Karpas-422 (cell line): ENCODE data around the gene IER3. TPM values are rescaled to one million over a fixed set of nuclear protein-coding genes. Genes with fewer than 3 reads are reported as not detected.

ENCODE experiments used
- DNase-seq: peaks from one replicate; pipeline ENCODE4 v3.0.0-alpha.2; 2015
- H2AFZ ChIP-seq: fragments of 200-600 bp; sonication (generic); 2 replicates; pipeline ENCODE4 v1.6.1; 2014; ENCODE audit warnings: antibody characterized with exemption, low read length, mixed read lengths
- H3K27ac ChIP-seq: fragments of 200-600 bp; sonication (generic); 2 replicates; pipeline ENCODE4 v1.5.1; 2014; ENCODE audit warnings: mild to moderate bottlenecking, low read length, moderate library complexity
- H3K27me3 ChIP-seq: fragments of 200-600 bp; sonication (generic); 2 replicates; pipeline ENCODE4 v1.6.1; 2014; ENCODE audit warnings: low read length, mixed read lengths
- H3K36me3 ChIP-seq: fragments of 200-600 bp; sonication (generic); 2 replicates; pipeline ENCODE4 v1.6.1; 2014; ENCODE audit warnings: low read length, mixed read lengths; ENCODE audit not compliant: insufficient read depth
- H3K4me1 ChIP-seq: fragments of 200-600 bp; sonication (generic); 2 replicates; pipeline ENCODE4 v1.6.1; 2014; ENCODE audit warnings: mild to moderate bottlenecking, low read length, mixed read lengths
- H3K4me2 ChIP-seq: fragments of 200-600 bp; sonication (generic); 2 replicates; pipeline ENCODE4 v1.6.1; 2014; ENCODE audit warnings: low read length, low read depth, mild to moderate bottlenecking; ENCODE audit not compliant: poor library complexity, severe bottlenecking
- H3K4me3 ChIP-seq: fragments of 200-600 bp; sonication (generic); 2 replicates; pipeline ENCODE4 v1.5.1; 2014; ENCODE audit warnings: mild to moderate bottlenecking, antibody characterized with exemption, low read length, mixed read lengths
- H3K79me2 ChIP-seq: fragments of 200-600 bp; sonication (generic); 2 replicates; pipeline ENCODE4 v1.6.1; 2014; ENCODE audit warnings: mild to moderate bottlenecking, low read length, mixed read lengths
- H3K9ac ChIP-seq: fragments of 200-600 bp; sonication (generic); 2 replicates; pipeline ENCODE4 v1.6.0; 2014; ENCODE audit warnings: low read length
- H3K9me2 ChIP-seq: fragments of 200-600 bp; sonication (generic), shearing (Covaris generic); replicated peaks from 2 replicates; pipeline ENCODE4 v1.6.0; 2014; ENCODE audit warnings: mild to moderate bottlenecking, low read length, moderate library complexity; ENCODE audit not compliant: insufficient read depth
- H3K9me3 ChIP-seq: fragments of 300-700, 200-600 bp; sonication (generic); 2 replicates; pipeline ENCODE4 v1.6.1; 2014; ENCODE audit warnings: low read length, mixed read lengths
- H4K20me1 ChIP-seq: fragments of 200-600 bp; sonication (generic); 2 replicates; pipeline ENCODE4 v1.6.1; 2014; ENCODE audit warnings: mild to moderate bottlenecking, antibody characterized with exemption, low read length, low read depth; ENCODE audit not compliant: insufficient read depth
- total RNA-seq: library from RNA; depleted of rRNA; stranded (reverse); fragments of >200 nt; shearing (Covaris generic); gene quantifications from 2 replicates; pipeline ENCODE4 v1.2.3, GENCODE V29; 2014; ENCODE audit warnings: low replicate concordance

The IER3 gene
- total RNA-seq, 1 experiment from 2014 or later, result 0.19 TPM

DNA sequence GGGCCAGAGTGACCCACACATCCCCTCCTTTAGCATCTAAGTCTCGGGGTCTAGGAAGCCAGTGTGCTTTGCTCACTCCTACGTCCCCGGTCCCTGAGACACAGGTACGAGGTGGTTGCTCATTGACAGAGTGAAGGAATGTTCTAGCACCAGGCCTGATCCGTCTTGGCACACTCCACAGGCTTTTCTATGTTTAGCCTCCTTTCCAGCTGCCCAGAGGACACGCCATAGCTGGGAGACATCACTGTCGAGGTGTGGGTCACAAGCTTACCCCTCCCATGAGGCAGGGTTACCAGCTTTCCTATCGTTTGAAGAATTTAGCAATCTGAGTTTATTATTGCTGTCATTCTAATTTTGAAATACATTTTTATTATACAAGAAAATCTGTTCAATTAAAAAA, 30.4 kb upstream of the IER3 start:
- Histone ChIP-seq H3K9me3 (no peaks in the 10 kb centered on the region), H3K27me3 (no peaks in the 10 kb centered on the region), H3K9me2 (no peaks in the 10 kb centered on the region), H3K9ac (no peak overlapping the region), H3K4me3 (no peak overlapping the region), H3K36me3 (no peaks in the 10 kb centered on the region), H3K27ac (no peak overlapping the region), H3K79me2 (no peaks in the 10 kb centered on the region), H3K4me1 (no peaks in the 10 kb centered on the region), H2AFZ (no peak overlapping the region), H3K4me2 (no peak overlapping the region), H4K20me1 (no peaks in the 10 kb centered on the region)
- no peak for DNase-seq

DNA sequence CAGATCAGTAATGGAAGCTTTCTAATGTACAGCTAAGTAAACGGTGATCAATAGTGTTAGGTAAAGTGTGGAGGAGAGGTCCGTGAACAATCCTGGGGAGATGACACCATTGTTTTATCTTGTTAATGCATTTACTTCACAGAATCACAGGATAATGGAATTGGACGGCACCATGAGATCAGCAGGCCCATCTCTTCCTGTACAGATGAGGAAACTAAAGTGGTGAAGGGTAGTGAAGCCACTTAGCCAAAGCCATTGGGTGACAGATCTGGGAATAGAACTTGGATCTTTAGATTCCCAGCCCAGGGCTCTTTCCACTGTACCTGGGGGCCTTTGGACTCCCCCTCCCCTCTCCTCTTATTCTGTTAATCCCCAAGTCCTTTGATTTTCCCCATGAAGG, 26.2 kb upstream of the IER3 start:
- Histone ChIP-seq H3K9me2 (no peaks in the 10 kb centered on the region), H3K4me3 (no peak overlapping the region), H3K79me2 (no peaks in the 10 kb centered on the region), H3K36me3 (no peaks in the 10 kb centered on the region), H3K27me3 (no peaks in the 10 kb centered on the region), H2AFZ (no peak overlapping the region), H3K27ac (no peak overlapping the region), H3K4me2 (no peak overlapping the region), H3K9me3 (no peaks in the 10 kb centered on the region), H3K4me1 (no peaks in the 10 kb centered on the region), H3K9ac (no peak overlapping the region), H4K20me1 (no peaks in the 10 kb centered on the region)
- DNase-seq, result no peak

DNA sequence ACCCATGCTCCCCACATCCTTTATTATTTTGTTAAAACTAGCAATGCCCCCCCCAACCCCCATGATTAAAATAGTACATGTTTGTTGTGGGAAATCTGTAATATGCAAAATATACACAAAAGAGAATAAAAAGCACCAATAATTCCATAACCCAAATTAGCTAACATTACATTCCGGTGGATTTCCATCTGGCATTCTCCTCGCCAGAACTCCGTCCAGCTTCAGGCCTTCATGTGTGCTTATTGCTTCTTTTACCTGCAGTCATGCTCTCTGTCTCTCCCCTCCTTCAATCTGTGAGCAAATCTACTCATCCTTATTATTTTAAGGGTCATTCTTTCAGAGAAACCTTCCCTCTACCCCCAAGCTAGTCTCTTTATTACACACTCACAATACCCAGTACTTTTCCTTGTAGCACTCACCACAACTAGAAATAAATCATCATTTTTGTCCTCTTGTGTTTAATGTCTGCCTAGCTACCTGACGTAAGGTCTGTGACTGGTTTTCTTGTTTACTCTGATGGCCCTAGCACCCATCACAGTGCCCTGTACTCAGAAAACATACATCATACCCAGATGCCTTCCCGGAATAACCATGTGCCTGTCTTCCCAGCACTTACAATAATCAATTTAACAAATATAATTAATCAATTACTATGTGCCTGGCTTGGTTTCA, 25.6 kb upstream of the IER3 start:
- no peaks in the 10 kb centered on the region for H3K36me3 ChIP-seq
- no peaks in the 10 kb centered on the region for H3K9me3 ChIP-seq
- H3K4me3 ChIP-seq, result no peak overlapping the region
- no peaks in the 10 kb centered on the region for H4K20me1 ChIP-seq
- H2AFZ ChIP-seq, result no peak overlapping the region
- H3K9me2 ChIP-seq, result no peaks in the 10 kb centered on the region
- DNase-seq, result no peak
- H3K4me1 ChIP-seq, result no peaks in the 10 kb centered on the region
- H3K27ac ChIP-seq, result no peak overlapping the region
- no peaks in the 10 kb centered on the region for H3K27me3 ChIP-seq
- H3K9ac ChIP-seq, result no peak overlapping the region
- H3K79me2 ChIP-seq, result no peaks in the 10 kb centered on the region
- no peak overlapping the region for H3K4me2 ChIP-seq

DNA sequence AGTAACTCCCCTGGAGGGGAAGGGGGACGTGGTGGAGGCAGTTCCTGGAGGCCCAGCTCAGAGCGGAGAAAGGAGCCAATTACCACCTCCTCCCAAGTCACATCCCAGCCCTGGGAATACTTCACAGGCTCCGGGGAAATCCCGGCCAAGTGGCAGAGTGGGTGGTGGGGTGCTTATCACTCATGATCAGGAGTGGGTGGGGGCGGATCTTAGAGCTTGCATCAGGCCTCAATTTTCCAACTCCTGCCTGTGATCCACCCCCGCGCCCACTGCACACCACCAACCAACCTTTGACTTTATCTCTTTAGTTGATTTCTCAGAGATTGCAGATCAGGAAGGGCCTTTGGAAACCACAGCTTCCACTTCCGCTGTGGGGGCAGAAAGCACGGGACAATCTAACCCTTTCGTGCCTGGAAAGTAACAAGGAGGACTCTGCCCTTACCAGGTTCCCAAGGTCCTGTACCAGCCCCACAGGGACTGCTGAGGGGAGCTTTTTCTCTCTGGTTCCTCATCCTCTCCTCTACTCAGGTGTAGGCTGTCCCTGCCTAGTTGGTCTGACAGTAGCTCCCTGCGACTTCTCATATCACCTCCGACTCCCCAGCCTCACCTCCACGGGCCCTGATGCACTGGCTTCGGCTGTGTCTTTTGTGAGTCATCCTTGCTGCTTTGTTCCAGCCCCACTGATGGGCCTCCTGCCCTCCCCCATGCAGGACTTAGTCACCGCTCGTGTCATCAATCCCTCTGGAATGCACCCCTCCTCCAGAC, 24.9 kb upstream of the IER3 start:
- no peak for DNase-seq

DNA sequence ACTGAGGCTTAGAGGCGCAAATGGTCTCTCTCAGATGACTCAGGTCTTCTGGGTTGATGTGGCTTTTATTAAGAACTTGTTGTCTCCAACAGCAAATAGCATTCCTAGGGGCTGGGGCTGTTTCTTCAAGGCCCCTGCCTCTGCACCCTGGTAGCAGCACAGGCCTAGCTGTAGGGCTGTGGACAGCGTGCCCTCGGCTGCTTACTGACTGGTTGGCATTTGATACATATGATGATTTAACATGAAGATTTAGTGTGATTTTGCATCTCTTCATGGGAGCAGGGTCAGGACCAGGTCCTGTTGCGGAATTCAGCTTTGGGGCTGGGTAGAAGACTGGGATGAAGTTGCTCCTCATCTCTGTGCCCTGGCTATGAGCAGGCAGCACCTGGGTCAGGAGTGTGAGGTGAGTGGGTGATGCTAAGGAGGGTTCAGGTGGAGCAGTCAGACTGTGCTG, 24.3 kb upstream of the IER3 start:
- Histone ChIP-seq H3K27me3 (no peaks in the 10 kb centered on the region), H3K4me2 (no peak overlapping the region), H3K79me2 (no peaks in the 10 kb centered on the region), H3K9me2 (no peaks in the 10 kb centered on the region), H4K20me1 (no peaks in the 10 kb centered on the region), H3K9me3 (no peaks in the 10 kb centered on the region), H2AFZ (no peak overlapping the region), H3K27ac (no peak overlapping the region), H3K36me3 (no peaks in the 10 kb centered on the region), H3K9ac (no peak overlapping the region), H3K4me3 (no peak overlapping the region), H3K4me1 (no peaks in the 10 kb centered on the region)
- DNase-seq, result no peak

More for the DNA sequence above, 24.9 kb upstream of the IER3 start:
- Histone ChIP-seq H3K4me2 (no peak overlapping the region), H3K79me2 (no peaks in the 10 kb centered on the region), H4K20me1 (no peaks in the 10 kb centered on the region), H3K4me3 (no peak overlapping the region), H3K36me3 (no peaks in the 10 kb centered on the region), H2AFZ (no peak overlapping the region), H3K9me3 (no peaks in the 10 kb centered on the region), H3K27ac (no peak overlapping the region), H3K27me3 (no peaks in the 10 kb centered on the region), H3K9ac (no peak overlapping the region), H3K4me1 (no peaks in the 10 kb centered on the region), H3K9me2 (no peaks in the 10 kb centered on the region)

DNA sequence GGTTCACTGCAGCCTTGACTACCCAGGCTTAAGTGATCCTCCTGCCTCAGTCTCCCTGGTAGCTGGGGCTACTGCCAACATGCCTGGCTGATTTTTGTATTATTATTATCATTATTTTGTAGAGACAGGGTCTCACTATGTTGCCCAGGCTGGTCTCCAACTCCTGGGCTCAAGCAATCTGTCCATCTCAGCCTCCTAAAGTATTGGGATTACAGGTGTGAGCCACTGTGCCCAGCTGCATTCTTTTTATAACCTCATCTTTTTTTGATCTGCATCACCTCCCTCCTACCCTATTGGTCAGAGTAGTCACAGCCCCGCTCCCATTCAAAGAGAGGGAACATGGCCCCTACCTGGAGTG, 23.6 kb upstream of the IER3 start:
- H3K9ac ChIP-seq, result no peak overlapping the region
- H4K20me1 ChIP-seq, result no peaks in the 10 kb centered on the region
- H3K36me3 ChIP-seq, result no peaks in the 10 kb centered on the region
- no peak overlapping the region for H3K4me3 ChIP-seq
- no peaks in the 10 kb centered on the region for H3K79me2 ChIP-seq
- no peaks in the 10 kb centered on the region for H3K4me1 ChIP-seq
- H3K9me2 ChIP-seq, result no peaks in the 10 kb centered on the region
- no peaks in the 10 kb centered on the region for H3K27me3 ChIP-seq
- no peaks in the 10 kb centered on the region for H3K9me3 ChIP-seq
- no peak overlapping the region for H2AFZ ChIP-seq
- H3K4me2 ChIP-seq, result no peak overlapping the region
- H3K27ac ChIP-seq, result no peak overlapping the region
- DNase-seq, result no peak

DNA sequence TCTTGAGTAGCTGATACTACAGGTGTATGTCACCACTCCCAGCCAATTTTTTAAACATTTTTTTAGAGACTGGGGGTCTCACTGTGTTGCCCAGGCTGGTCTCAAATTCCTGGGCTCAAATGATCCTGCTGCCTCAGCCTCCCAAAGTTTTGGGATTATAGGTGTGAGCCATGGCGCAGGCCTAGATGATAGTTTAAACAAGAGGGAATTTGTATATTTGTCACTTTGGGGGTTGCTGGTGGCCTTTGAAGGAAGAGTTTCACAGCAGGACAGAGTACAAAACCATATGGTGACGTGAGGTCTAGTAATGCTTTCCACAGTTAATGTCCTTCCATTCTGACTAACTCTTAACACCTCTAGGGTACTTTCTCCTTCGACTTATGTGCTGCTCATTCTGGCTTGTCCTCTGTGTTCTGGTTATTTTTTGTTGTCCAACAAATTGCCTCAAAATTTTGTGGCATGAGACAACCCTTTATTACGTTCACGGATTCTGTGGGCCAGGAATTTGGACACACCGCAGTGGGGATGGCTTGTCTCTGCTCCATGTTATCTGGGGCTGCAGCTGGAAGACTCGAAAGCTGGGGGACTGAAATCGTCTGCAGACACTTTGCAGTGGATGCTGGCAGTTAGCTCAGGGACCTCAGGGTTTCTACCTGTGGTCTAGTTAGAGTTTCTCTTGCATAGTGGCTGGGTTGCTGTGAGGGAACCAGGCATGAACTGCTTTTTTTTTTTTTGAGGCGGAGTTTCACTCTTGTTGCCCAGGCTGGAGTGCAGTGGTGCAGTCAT, 23.0 kb upstream of the IER3 start:
- H3K36me3 ChIP-seq, result no peaks in the 10 kb centered on the region
- no peak overlapping the region for H3K9ac ChIP-seq
- no peaks in the 10 kb centered on the region for H3K27me3 ChIP-seq
- no peak overlapping the region for H3K27ac ChIP-seq
- no peaks in the 10 kb centered on the region for H3K79me2 ChIP-seq
- H2AFZ ChIP-seq, result no peak overlapping the region
- no peaks in the 10 kb centered on the region for H4K20me1 ChIP-seq
- no peaks in the 10 kb centered on the region for H3K9me2 ChIP-seq
- H3K4me1 ChIP-seq, result no peaks in the 10 kb centered on the region
- H3K4me2 ChIP-seq, result no peak overlapping the region
- H3K4me3 ChIP-seq, result no peak overlapping the region
- no peaks in the 10 kb centered on the region for H3K9me3 ChIP-seq
- no peak for DNase-seq

DNA sequence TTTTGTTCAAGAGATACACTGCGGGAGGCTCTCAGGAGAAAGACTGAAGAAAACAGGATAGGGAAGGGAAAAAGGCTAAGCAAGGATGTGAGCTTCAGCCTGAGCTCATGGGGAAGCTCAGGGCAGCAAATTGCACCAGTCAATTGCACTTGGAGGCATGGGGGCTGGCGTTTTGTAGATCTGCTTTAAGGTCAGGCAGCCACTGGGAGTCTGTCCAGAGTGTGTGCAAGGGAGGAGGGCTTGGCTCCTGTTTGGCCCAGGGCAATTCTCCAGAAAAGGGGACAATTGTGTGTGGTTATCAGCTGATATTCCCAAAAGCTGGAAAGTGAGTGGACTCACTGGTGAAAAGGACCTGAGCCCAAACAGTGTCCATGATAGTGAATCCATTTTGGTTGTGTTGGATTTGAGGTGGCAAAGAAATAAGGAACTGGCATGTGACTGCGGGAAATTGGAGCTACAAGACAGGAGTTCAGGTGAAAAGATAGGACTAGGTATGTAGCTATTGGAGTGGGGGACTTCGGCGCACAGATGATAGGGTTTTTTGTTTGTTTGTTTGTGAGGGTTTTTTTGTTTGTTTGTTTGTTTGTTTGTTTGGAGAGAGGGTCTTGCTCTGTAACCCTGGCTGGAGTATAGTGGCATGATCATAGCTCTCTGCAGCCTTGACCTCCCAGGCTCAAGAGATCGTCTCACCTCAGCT, 22.3 kb upstream of the IER3 start:
- Histone ChIP-seq H3K27me3 (no peaks in the 10 kb centered on the region), H3K9me3 (no peaks in the 10 kb centered on the region), H3K4me2 (no peak overlapping the region), H3K79me2 (no peaks in the 10 kb centered on the region), H3K4me3 (no peak overlapping the region), H2AFZ (no peak overlapping the region), H3K36me3 (no peaks in the 10 kb centered on the region), H4K20me1 (no peaks in the 10 kb centered on the region), H3K27ac (no peak overlapping the region), H3K9me2 (no peaks in the 10 kb centered on the region), H3K9ac (no peak overlapping the region), H3K4me1 (no peaks in the 10 kb centered on the region)
- DNase-seq, result no peak
